HepG2 (cell line): ENCODE measurements around the gene SCIN. TPM values are rescaled to one million over a fixed set of nuclear protein-coding genes. Genes with fewer than 3 reads are reported as not detected.

ENCODE experiments used
- ATAC-seq: fragments of 200-7000 bp; cut with Tn5 transposase; 3 replicates; pipeline ENCODE4 v1.9.1; 2020; ENCODE audit warnings: mild to moderate bottlenecking, moderate library complexity
- BruUV-seq: library from RNA; stranded (reverse); fragments of 400-500 nt; replicated peaks from 2 replicates; lab custom pipeline; 2021; lab: Mats Ljungman, UMichigan
- CTCF ChIA-PET: fragments of 300-600 bp; formaldehyde crosslinking; extraction: SDS; loops from one replicate; lab custom pipeline; 2021; ENCODE audit warnings: low total read pairs, inconsistent platforms, low intra/inter-chr PET ratio; lab: Yijun Ruan, JAX
- POLR2A ChIA-PET: fragments of 350-600 bp; sonication (Branson Sonifier 250); formaldehyde crosslinking; loops from one replicate; lab custom pipeline; 2020; ENCODE audit warnings: antibody characterized with exemption, inconsistent platforms; lab: Yijun Ruan, JAX
- DNase-seq: peaks from one replicate; pipeline ENCODE4 v3.0.0-alpha.2; 2015; ENCODE audit warnings: low spot score
- FAIRE-seq: peaks from 3 replicates; lab custom pipeline; 2011; peaks lifted over from hg19 to GRCh38; lab: Jason Lieb, UNC
- H2AFZ ChIP-seq: one replicate; pipeline ENCODE4 v1.6.1; 2011; ENCODE audit warnings: low read length, inconsistent platforms
- H3K27ac ChIP-seq: fragments of 300-600 bp; 3 replicates; pipeline ENCODE4 v1.8.0; 2011; ENCODE audit warnings: mixed run types, mild to moderate bottlenecking, mixed read lengths, low read length, inconsistent platforms; ENCODE audit not compliant: insufficient read depth; ENCODE audit errors: extremely low read length
- H3K27me3 ChIP-seq, 2 experiments: fragments of 200-600 bp in 1 of 2; 2 replicates in 1 of 2; 3 replicates in 1 of 2; pipeline versions ENCODE4 v1.6.0 to v1.8.0; 2011; ENCODE audit warnings: low read length in 2 of 2, mild to moderate bottlenecking in 2 of 2, moderate library complexity in 2 of 2, inconsistent platforms in 1 of 2; ENCODE audit not compliant: insufficient read depth in 2 of 2, control insufficient read depth in 1 of 2
- H3K36me3 ChIP-seq, 2 experiments: fragments of 200-600 bp in 1 of 2; replicated peaks in 1 of 2; 2 replicates in 1 of 2; 3 replicates in 1 of 2; pipeline versions ENCODE4 v1.5.1 to v1.8.0; 2011; ENCODE audit warnings: low read length in 2 of 2, inconsistent platforms in 1 of 2; ENCODE audit not compliant: insufficient read depth in 2 of 2, control insufficient read depth in 1 of 2
- H3K4me1 ChIP-seq: 2 replicates; pipeline ENCODE4 v1.5.1; 2012; ENCODE audit warnings: low read length, inconsistent platforms; ENCODE audit not compliant: insufficient read depth
- H3K4me2 ChIP-seq: 2 replicates; pipeline ENCODE4 v1.6.0; 2011; ENCODE audit warnings: low read depth, low read length, inconsistent platforms
- H3K4me3 ChIP-seq, 3 experiments: fragments of 200-600 bp in 1 of 3; sonication (generic), shearing (Covaris generic) in 1 of 3; replicated peaks in 1 of 3; 2 replicates each; pipeline ENCODE4 v1.5.1; 2011 to 2016; ENCODE audit warnings: low read length in 3 of 3, inconsistent platforms in 2 of 3, low read depth in 2 of 3, mild to moderate bottlenecking in 2 of 3, control low read depth in 1 of 3, mixed read lengths in 1 of 3; ENCODE audit not compliant: insufficient read depth in 1 of 3
- H3K79me2 ChIP-seq: one replicate; pipeline ENCODE4 v1.6.1; 2011; ENCODE audit warnings: low read length, inconsistent platforms; ENCODE audit not compliant: insufficient read depth
- H3K9ac ChIP-seq: 2 replicates; pipeline ENCODE4 v1.6.0; 2011; ENCODE audit warnings: mild to moderate bottlenecking, low read depth, low read length, inconsistent platforms; ENCODE audit not compliant: insufficient read depth
- H3K9me3 ChIP-seq: 2 replicates; pipeline ENCODE4 v1.5.1; 2012; ENCODE audit warnings: mild to moderate bottlenecking, low read length
- H4K20me1 ChIP-seq: 2 replicates; pipeline ENCODE4 v1.6.0; 2011; ENCODE audit warnings: inconsistent platforms, mild to moderate bottlenecking, low read length, moderate library complexity; ENCODE audit not compliant: insufficient read depth
- CEBPG ChIP-seq: IDR thresholded peaks from 2 replicates; pipeline ENCODE4 v1.6.1; 2016
- IKZF1 ChIP-seq: fragments of 450-650 bp; IDR thresholded peaks from 2 replicates; pipeline ENCODE4 v1.7.1; 2016
- KDM6A ChIP-seq: IDR thresholded peaks from 2 replicates; pipeline ENCODE4 v1.6.1; 2016; ENCODE audit warnings: low read depth
- MED1 ChIP-seq: sonication (generic); formaldehyde crosslinking; IDR thresholded peaks from 2 replicates; pipeline ENCODE4 v1.4.0; 2020; ENCODE audit warnings: missing genetic modification reagents
- MEIS1 ChIP-seq: sonication (generic); formaldehyde crosslinking; IDR thresholded peaks from 2 replicates; pipeline ENCODE4 v1.9.0; 2021; ENCODE audit warnings: mild to moderate bottlenecking, missing genetic modification reagents, moderate library complexity, borderline replicate concordance
- MTF2 ChIP-seq: sonication (generic); formaldehyde crosslinking; IDR thresholded peaks from 2 replicates; pipeline ENCODE4 v1.5.0; 2020; ENCODE audit warnings: missing genetic modification reagents, borderline replicate concordance
- POGZ ChIP-seq: sonication (generic); formaldehyde crosslinking; IDR thresholded peaks from 2 replicates; pipeline ENCODE4 v1.4.0; 2020; ENCODE audit warnings: mild to moderate bottlenecking, missing genetic modification reagents
- TEAD3 ChIP-seq: optimal IDR thresholded peaks from 2 replicates; pipeline ENCODE3; 2016; ENCODE audit warnings: borderline replicate concordance
- USF2 ChIP-seq, 2 experiments: sonication (generic) in 1 of 2; formaldehyde crosslinking in 1 of 2; IDR thresholded peaks; 2 replicates each; pipeline versions ENCODE4 v1.5.1 to v1.6.1; 2011 to 2020; ENCODE audit warnings: borderline replicate concordance in 1 of 2, low read depth in 1 of 2, low read length in 1 of 2, mild to moderate bottlenecking in 1 of 2, missing genetic modification reagents in 1 of 2, moderate library complexity in 1 of 2
- ZBTB38 ChIP-seq: sonication (generic); formaldehyde crosslinking; IDR thresholded peaks from 2 replicates; pipeline ENCODE4 v1.5.1; 2020; ENCODE audit warnings: mild to moderate bottlenecking, missing genetic modification reagents
- ZNF331 ChIP-seq: sonication (generic); formaldehyde crosslinking; IDR thresholded peaks from 2 replicates; pipeline ENCODE4 v1.4.0; 2020; ENCODE audit warnings: missing genetic modification reagents
- ZNF7 ChIP-seq: IDR thresholded peaks from 2 replicates; pipeline ENCODE4 v1.6.1; 2016; ENCODE audit warnings: missing biosample characterization, missing genetic modification reagents
- ZNF773 ChIP-seq: sonication (generic); formaldehyde crosslinking; IDR thresholded peaks from 2 replicates; pipeline ENCODE4 v1.4.0; 2020; ENCODE audit warnings: missing genetic modification reagents, borderline replicate concordance
- WGBS: methylation state at CpG from one replicate; pipeline ENCODE4 v1.1.6; 2017; ENCODE audit warnings: low lambda C conversion rate; 5-methylcytosine and 5-hydroxymethylcytosine counted together
- in situ Hi-C: cut with HindIII; loops from 2 replicates; pipeline ENCODE4 v1.10.0; 2017; ENCODE audit warnings: low pct_unique_long_range_greater_than_20kb; ENCODE audit not compliant: extremely low pct_ligation_motif_present
- intact Hi-C: fragments of 100-400 bp; cut with micrococcal nuclease; formaldehyde crosslinking; loops from one replicate; pipeline ENCODE4 v1.10.0; 2022; ENCODE audit not compliant: unreplicated experiment
- polyA plus RNA-seq, 8 experiments: library from polyadenylated mRNA; depleted of rRNA in 3 of 8; stranded (reverse) in 7 of 8; unstranded in 1 of 8; fragments of >200 nt; fragmentation: Illumina TruSeq in 4 of 8; extraction: Trizol in 4 of 8; gene quantifications; 2 replicates each; pipeline versions ENCODE4 v1.2.1 to v1.2.3, GENCODE V29; 2011 to 2016; ENCODE audit warnings: low read depth in 4 of 8, missing spikeins in 1 of 8, mixed read lengths in 1 of 8; ENCODE audit not compliant: insufficient read depth in 1 of 8
- total RNA-seq, 5 experiments: library from RNA; depleted of rRNA; stranded (reverse); fragments of >200 nt; fragmentation: Illumina TruSeq; extraction: Trizol; gene quantifications; 2 replicates each; pipeline ENCODE4 v1.2.3, GENCODE V29; 2016; ENCODE audit warnings: low read depth in 1 of 5
- TF ChIP-seq, protein P1 (sequence below): sonication (generic); formaldehyde crosslinking; IDR thresholded peaks from 2 replicates; pipeline ENCODE4 v1.5.1; 2020; ENCODE audit warnings: missing genetic modification reagents, mild to moderate bottlenecking, borderline replicate concordance
- TF ChIP-seq, protein P2 (sequence below): IDR thresholded peaks from 2 replicates; pipeline ENCODE4 v1.6.1; 2018; ENCODE audit warnings: missing genetic modification reagents, mild to moderate bottlenecking, missing compliant biosample characterization

The SCIN gene
- total and polyA plus RNA-seq, 2 of the 13 experiments (the other 11 are each of a cell fraction or from before 2014, with no cell fraction given) = not detected

- TF ChIP-seq POGZ (CRISPR knock-in tag) = no peak
- TF ChIP-seq, protein P1, sequence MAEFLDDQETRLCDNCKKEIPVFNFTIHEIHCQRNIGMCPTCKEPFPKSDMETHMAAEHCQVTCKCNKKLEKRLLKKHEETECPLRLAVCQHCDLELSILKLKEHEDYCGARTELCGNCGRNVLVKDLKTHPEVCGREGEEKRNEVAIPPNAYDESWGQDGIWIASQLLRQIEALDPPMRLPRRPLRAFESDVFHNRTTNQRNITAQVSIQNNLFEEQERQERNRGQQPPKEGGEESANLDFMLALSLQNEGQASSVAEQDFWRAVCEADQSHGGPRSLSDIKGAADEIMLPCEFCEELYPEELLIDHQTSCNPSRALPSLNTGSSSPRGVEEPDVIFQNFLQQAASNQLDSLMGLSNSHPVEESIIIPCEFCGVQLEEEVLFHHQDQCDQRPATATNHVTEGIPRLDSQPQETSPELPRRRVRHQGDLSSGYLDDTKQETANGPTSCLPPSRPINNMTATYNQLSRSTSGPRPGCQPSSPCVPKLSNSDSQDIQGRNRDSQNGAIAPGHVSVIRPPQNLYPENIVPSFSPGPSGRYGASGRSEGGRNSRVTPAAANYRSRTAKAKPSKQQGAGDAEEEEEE (CRISPR knock-in tag) = no peak
- TF ChIP-seq, all 625 proteins: peak for 0
Observed at GRCh38 chr7:12661581-12661980, 91.1 kb downstream of the SCIN start (continued).

DNA sequence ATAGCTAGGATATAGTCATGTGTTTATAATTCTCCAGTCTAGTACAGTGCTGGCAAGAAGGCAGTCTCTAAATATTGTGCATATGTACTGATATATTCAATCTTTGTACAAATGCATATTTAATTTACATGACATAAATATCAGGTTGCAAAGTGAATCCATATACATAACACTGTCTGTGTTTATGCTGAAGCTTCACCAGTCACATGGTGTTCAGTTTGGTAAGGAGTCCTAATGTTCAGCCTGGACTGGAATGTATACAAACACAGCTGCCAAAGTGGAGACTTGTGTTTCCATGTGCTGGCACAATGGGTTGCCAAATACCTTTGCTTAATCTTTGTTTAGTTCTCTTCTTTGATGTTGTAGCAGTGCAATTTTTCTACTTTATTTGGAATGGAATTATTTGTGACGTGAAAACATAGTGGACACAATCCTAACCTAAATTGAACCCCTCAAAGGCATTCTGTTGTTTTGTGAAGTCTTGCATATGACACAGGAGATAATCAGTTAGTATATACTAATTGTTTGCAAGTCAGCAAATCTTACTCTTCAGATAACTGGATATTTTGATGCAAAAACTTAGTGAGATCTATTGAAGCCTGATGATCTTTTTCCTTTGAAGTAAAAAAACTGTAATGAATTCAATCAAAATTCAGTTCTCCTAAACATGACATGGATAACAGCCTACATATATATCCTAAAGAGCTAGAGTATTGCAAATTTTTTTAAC, 99.6 kb downstream of the SCIN start:
- no peaks in the 10 kb centered on the region for H3K9me3 ChIP-seq
- in situ Hi-C loops (no loop called here), intact Hi-C loops (loop anchor here (2.0 kb wide), 1 partner anchor 29 kb away; no protein-coding TSS in a partner anchor)
- no peaks in the 10 kb centered on the region for H3K36me3 ChIP-seq
- no peak overlapping the region for H3K4me3 ChIP-seq
- no peak overlapping the region for H3K27ac ChIP-seq
- FAIRE-seq (peak; percentile 52), DNase-seq (peak; percentile 95), ATAC-seq (peak; percentile 93)
- 13% methylated on average over 1 of the region's 1 CpG for WGBS
- H3K79me2 ChIP-seq = no peaks in the 10 kb centered on the region
- H3K27me3 ChIP-seq = no peaks in the 10 kb centered on the region
- no peak overlapping the region for H3K9ac ChIP-seq
- BruUV-seq = no TSS peak
- H4K20me1 ChIP-seq = no peaks in the 10 kb centered on the region
- H3K4me2 ChIP-seq = no peak overlapping the region
- peaks cover 21% of the 10 kb centered on the region for H3K4me1 ChIP-seq
- ChIA-PET POLR2A (interaction anchor here (0.9 to 1.4 kb wide), 2 partner anchors 16 to 17 kb away, joined by 3 to 6 read pairs; partner anchors contain the start of gene ARL4A), CTCF (no interaction called here)
- no peak overlapping the region for H2AFZ ChIP-seq
- TF ChIP-seq, protein P2, sequence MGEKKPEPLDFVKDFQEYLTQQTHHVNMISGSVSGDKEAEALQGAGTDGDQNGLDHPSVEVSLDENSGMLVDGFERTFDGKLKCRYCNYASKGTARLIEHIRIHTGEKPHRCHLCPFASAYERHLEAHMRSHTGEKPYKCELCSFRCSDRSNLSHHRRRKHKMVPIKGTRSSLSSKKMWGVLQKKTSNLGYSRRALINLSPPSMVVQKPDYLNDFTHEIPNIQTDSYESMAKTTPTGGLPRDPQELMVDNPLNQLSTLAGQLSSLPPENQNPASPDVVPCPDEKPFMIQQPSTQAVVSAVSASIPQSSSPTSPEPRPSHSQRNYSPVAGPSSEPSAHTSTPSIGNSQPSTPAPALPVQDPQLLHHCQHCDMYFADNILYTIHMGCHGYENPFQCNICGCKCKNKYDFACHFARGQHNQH (CRISPR knock-in tag) = 0 out of 2 replicates have a peak, but pooled peaks have one; percentile 32
- no peak for TF ChIP-seq ZNF773 (CRISPR knock-in tag)
- no peak for TF ChIP-seq ZBTB38
- peak; percentile 50 for TF ChIP-seq MED1
- TF ChIP-seq IKZF1 = no peak
- TF ChIP-seq USF2 (IDR thresholded peaks at IDR 0.05; ENCODE audit: low read depth, low read length) = peak; percentile 40; the same call in 1 of the 2 replicates
- peak; percentile 42; the same call in 1 of the 2 replicates for TF ChIP-seq USF2 (CRISPR knock-in tag; IDR thresholded peaks at IDR 0.05; ENCODE audit: borderline replicate concordance)
- TF ChIP-seq KDM6A = peak; percentile 20; the same call in 1 of the 2 replicates
- TF ChIP-seq CEBPG = peak; percentile 74
- TF ChIP-seq ZNF7 (CRISPR knock-in tag) = no peak
- TF ChIP-seq MTF2 (CRISPR knock-in tag) = no peak
- TF ChIP-seq MEIS1 (CRISPR knock-in tag) = no peak
- peak; percentile 87 for TF ChIP-seq TEAD3 (CRISPR knock-in tag)
- TF ChIP-seq ZNF331 (CRISPR knock-in tag) = peak; percentile 59; the same call in 1 of the 2 replicates
